ENCODE results near the gene IL1RN.

DNA sequence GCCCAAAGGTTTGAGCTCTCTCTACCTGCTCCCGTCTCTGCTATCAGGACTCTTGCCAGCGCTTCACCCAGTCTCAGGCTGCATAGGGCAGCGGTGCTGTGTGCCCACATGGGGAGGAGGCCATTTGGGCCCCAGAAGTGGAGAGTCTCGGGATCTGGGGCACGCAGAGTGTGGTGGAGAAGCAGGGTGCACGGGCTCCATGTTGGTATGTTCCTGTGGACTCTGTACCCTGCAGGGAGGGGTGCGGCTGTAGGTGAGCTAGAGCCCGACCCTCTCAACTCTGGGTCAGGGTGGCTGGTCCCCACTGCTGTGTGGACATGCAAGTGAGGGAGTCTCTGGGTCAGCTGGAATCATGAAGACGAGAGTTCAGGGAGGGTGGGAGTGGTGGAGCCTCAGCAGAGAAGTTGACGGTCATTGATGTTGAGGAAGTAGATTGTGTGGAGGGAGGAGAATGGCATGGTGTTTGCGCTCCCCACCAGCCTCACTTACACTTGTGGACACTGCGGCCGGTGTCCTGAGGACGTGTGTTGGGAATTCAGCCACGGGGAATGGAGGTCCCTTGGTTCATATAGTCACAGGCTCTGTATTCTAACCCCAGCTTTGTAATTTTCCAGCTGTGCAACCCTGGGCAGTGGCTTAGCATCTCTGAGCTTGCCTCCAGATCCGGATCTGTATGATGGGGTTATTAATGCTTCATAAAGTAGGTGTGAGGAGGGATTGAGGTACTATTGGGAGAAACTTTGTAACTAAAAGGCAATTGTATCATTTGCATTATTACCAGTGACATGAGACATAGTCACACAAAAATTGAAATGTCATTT lies 45.5 kb downstream of the IL1RN start:
- no peak for TF ChIP-seq CTCF (IDR thresholded peaks at IDR 0.05)
- TF ChIP-seq EZH2phosphoT487 (IDR thresholded peaks at IDR 0.05) = no peak
- TF ChIP-seq EZH2 (IDR thresholded peaks at IDR 0.05) = no peak

Measured in neural progenitor cell (in vitro differentiated cells).